Muscle layer of duodenum (tissue), 2 donors: ENCODE measurements around the gene VIPR2.

Source experiments
- H3K27ac ChIP-seq: one replicate; pipeline ENCODE4 v1.7.0; 2013; ENCODE audit warnings: mild to moderate bottlenecking, low read length
- H3K27me3 ChIP-seq: one replicate; pipeline ENCODE4 v1.7.0; 2013; ENCODE audit warnings: low read depth, mild to moderate bottlenecking, control low read depth, low read length
- H3K36me3 ChIP-seq, 2 donors: one replicate each; pipeline ENCODE4 v1.7.0; 2013; ENCODE audit warnings: low read length in 2 of 2, control low read depth in 1 of 2, mild to moderate bottlenecking in 1 of 2; ENCODE audit not compliant: insufficient read depth in 2 of 2, control insufficient read depth in 1 of 2
- H3K4me1 ChIP-seq, 2 donors: one replicate each; pipeline ENCODE4 v1.7.0; 2013; ENCODE audit warnings: low read length in 2 of 2, mild to moderate bottlenecking in 2 of 2, control low read depth in 1 of 2, moderate library complexity in 1 of 2; ENCODE audit not compliant: insufficient read depth in 2 of 2, control insufficient read depth in 1 of 2
- H3K4me3 ChIP-seq, 2 donors: one replicate each; pipeline ENCODE4 v1.7.0; 2013; ENCODE audit warnings: low read length in 2 of 2, low read depth in 1 of 2, mild to moderate bottlenecking in 1 of 2
- H3K9me3 ChIP-seq, 2 donors: one replicate each; pipeline ENCODE4 v1.7.0; 2013; ENCODE audit warnings: low read length in 2 of 2, control low read depth in 1 of 2, mild to moderate bottlenecking in 1 of 2; ENCODE audit not compliant: control insufficient read depth in 1 of 2
- donor health status: healthy.

The VIPR2 gene

GRCh38 chr7:159156436-159157245 is 12.0 kb upstream of the VIPR2 start:
- Histone ChIP-seq H3K4me3 (no peak overlapping the region), H3K36me3 (no peaks in the 10 kb centered on the region), H3K9me3 (no peaks in the 10 kb centered on the region), H3K4me1 (no peaks in the 10 kb centered on the region), H3K27ac (no peak overlapping the region), H3K27me3 (no peaks in the 10 kb centered on the region)

GRCh38 chr7:159155410-159155809 is 10.7 kb upstream of the VIPR2 start:
- no peaks in the 10 kb centered on the region for H3K4me1 ChIP-seq
- no peaks in the 10 kb centered on the region for H3K27me3 ChIP-seq
- H3K4me3 ChIP-seq = no peak overlapping the region
- H3K27ac ChIP-seq = no peak overlapping the region
- H3K36me3 ChIP-seq = no peaks in the 10 kb centered on the region
- no peaks in the 10 kb centered on the region for H3K9me3 ChIP-seq

- Histone ChIP-seq H3K9me3 (no peaks in the 10 kb centered on the region), H3K27me3 (no peaks in the 10 kb centered on the region), H3K27ac (no peak overlapping the region), H3K4me1 (no peaks in the 10 kb centered on the region), H3K4me3 (no peak overlapping the region), H3K36me3 (no peaks in the 10 kb centered on the region)
Observed at GRCh38 chr7:159154243-159154642, 9.6 kb upstream of the VIPR2 start.

GRCh38 chr7:159153511-159153910 is 8.8 kb upstream of the VIPR2 start:
- H3K36me3 ChIP-seq = no peaks in the 10 kb centered on the region
- no peaks in the 10 kb centered on the region for H3K27me3 ChIP-seq
- no peak overlapping the region for H3K27ac ChIP-seq
- H3K4me1 ChIP-seq = no peaks in the 10 kb centered on the region
- H3K9me3 ChIP-seq = no peaks in the 10 kb centered on the region
- no peak overlapping the region for H3K4me3 ChIP-seq

GRCh38 chr7:159152816-159153215 is 8.1 kb upstream of the VIPR2 start:
- Histone ChIP-seq H3K36me3 (no peaks in the 10 kb centered on the region), H3K27me3 (no peaks in the 10 kb centered on the region), H3K4me1 (no peaks in the 10 kb centered on the region), H3K4me3 (no peak overlapping the region), H3K9me3 (no peaks in the 10 kb centered on the region), H3K27ac (no peak overlapping the region)

GRCh38 chr7:159151231-159151630 is 6.6 kb upstream of the VIPR2 start:
- Histone ChIP-seq H3K27ac (no peak overlapping the region), H3K9me3 (no peaks in the 10 kb centered on the region), H3K27me3 (peaks cover 4% of the 10 kb centered on the region), H3K36me3 (no peaks in the 10 kb centered on the region), H3K4me1 (no peaks in the 10 kb centered on the region), H3K4me3 (no peak overlapping the region)

GRCh38 chr7:159149488-159149887 is 4.8 kb upstream of the VIPR2 start:
- peaks cover 8% of the 10 kb centered on the region for H3K27me3 ChIP-seq
- no peak overlapping the region for H3K27ac ChIP-seq
- no peaks in the 10 kb centered on the region for H3K36me3 ChIP-seq
- H3K4me3 ChIP-seq = no peak overlapping the region
- peaks cover 0 to 5% of the 10 kb centered on the region in 2 donors for H3K4me1 ChIP-seq
- H3K9me3 ChIP-seq = no peaks in the 10 kb centered on the region

GRCh38 chr7:159148430-159149395 is 4.0 kb upstream of the VIPR2 start:
- H3K27me3 ChIP-seq = peaks cover 9% of the 10 kb centered on the region
- H3K9me3 ChIP-seq = no peaks in the 10 kb centered on the region
- H3K4me1 ChIP-seq = peaks cover 0 to 13% of the 10 kb centered on the region in 2 donors
- H3K27ac ChIP-seq = no peak overlapping the region
- no peak overlapping the region for H3K4me3 ChIP-seq
- H3K36me3 ChIP-seq = no peaks in the 10 kb centered on the region

- Histone ChIP-seq H3K4me3 (no peak overlapping the region), H3K4me1 (peaks cover 0 to 15% of the 10 kb centered on the region in 2 donors), H3K27ac (no peak overlapping the region), H3K9me3 (no peaks in the 10 kb centered on the region), H3K27me3 (peaks cover 16% of the 10 kb centered on the region), H3K36me3 (no peaks in the 10 kb centered on the region)
Observed at GRCh38 chr7:159147687-159148086, 3.0 kb upstream of the VIPR2 start.

GRCh38 chr7:159147246-159147645 is 2.6 kb upstream of the VIPR2 start:
- Histone ChIP-seq H3K4me1 (peaks cover 0 to 15% of the 10 kb centered on the region in 2 donors), H3K27ac (no peak overlapping the region), H3K27me3 (peaks cover 16% of the 10 kb centered on the region), H3K4me3 (no peak overlapping the region), H3K9me3 (no peaks in the 10 kb centered on the region), H3K36me3 (no peaks in the 10 kb centered on the region)

GRCh38 chr7:159146084-159146858 is 1.6 kb upstream of the VIPR2 start:
- peaks cover 4 to 18% of the 10 kb centered on the region in 2 donors for H3K4me1 ChIP-seq
- no peaks in the 10 kb centered on the region for H3K36me3 ChIP-seq
- H3K27me3 ChIP-seq = peaks cover 16% of the 10 kb centered on the region
- no peaks in the 10 kb centered on the region for H3K9me3 ChIP-seq
- no peak overlapping the region for H3K27ac ChIP-seq
- H3K4me3 ChIP-seq = no peak overlapping the region
